Retina (tissue), 1 donor: ENCODE results near the gene TMEM270.
A peak's percentile ranks its signal among the peaks of the same experiment; 100 is the strongest.
"Not testable (repeated sequence)": the region's sequence is repeated elsewhere in the genome, so short reads cannot be mapped to it uniquely, and the experiment has no call there.

Source experiments
- DNase-seq: peaks from one replicate; pipeline ENCODE4 v3.0.0-alpha.2; 2016

Gene TMEM270

GRCh38 chr7:73860859-73861258, at the start of gene TMEM270:
TSS of gene TMEM270 (plus strand) at chr7:73861159. CDS start at chr7:73861195, 36 bp downstream.
- no peak for DNase-seq

GRCh38 chr7:73811760-73812168, 49.2 kb upstream of the TMEM270 start:
- DNase-seq, result peak; percentile 49

GRCh38 chr7:73812996-73813395, 48.0 kb upstream of the TMEM270 start:
- DNase-seq, result no peak

GRCh38 chr7:73815436-73815835, 45.5 kb upstream of the TMEM270 start:
- no peak for DNase-seq

GRCh38 chr7:73817121-73817520, 43.8 kb upstream of the TMEM270 start:
- DNase-seq, result no peak

- DNase-seq, result no peak
These were observed 40.9 kb upstream of the TMEM270 start for GRCh38 chr7:73820013-73820412.

- DNase-seq, result not testable (repeated sequence)
These were observed 39.2 kb upstream of the TMEM270 start for GRCh38 chr7:73821597-73822285.

- no peak for DNase-seq
These were observed 38.4 kb upstream of the TMEM270 start for GRCh38 chr7:73822319-73823173.

GRCh38 chr7:73823257-73823656, 37.7 kb upstream of the TMEM270 start:
- no peak for DNase-seq

GRCh38 chr7:73823873-73824592, 36.9 kb upstream of the TMEM270 start:
- no peak for DNase-seq

GRCh38 chr7:73824986-73825385, 36.0 kb upstream of the TMEM270 start:
- DNase-seq, result no peak

GRCh38 chr7:73827567-73828106, 33.3 kb upstream of the TMEM270 start:
- no peak for DNase-seq

GRCh38 chr7:73828107-73828803, 32.7 kb upstream of the TMEM270 start:
- DNase-seq, result no peak

GRCh38 chr7:73828972-73829371, 32.0 kb upstream of the TMEM270 start:
- DNase-seq, result no peak

GRCh38 chr7:73829505-73829904, 31.5 kb upstream of the TMEM270 start:
- DNase-seq, result no peak

GRCh38 chr7:73829921-73830680, 30.9 kb upstream of the TMEM270 start:
- DNase-seq, result no peak

GRCh38 chr7:73830681-73831583, 30.0 kb upstream of the TMEM270 start, which contains the start of gene CLDN4:
TSS of gene CLDN4 (plus strand) at chr7:73830996. CDS start at chr7:73831202, 206 bp downstream.
- no peak for DNase-seq

- DNase-seq, result no peak
These were observed 29.4 kb upstream of the TMEM270 start for GRCh38 chr7:73831584-73831833.

- DNase-seq, result peak; percentile 46
These were observed 28.9 kb upstream of the TMEM270 start for GRCh38 chr7:73831834-73832651.

- DNase-seq, result no peak
These were observed 28.2 kb upstream of the TMEM270 start for GRCh38 chr7:73832806-73833205.
